Measurements from ENCODE around the gene EXOC4. TPM values are rescaled to one million over a fixed set of nuclear protein-coding genes. Genes with fewer than 3 reads are reported as not detected.

Gene EXOC4
- total RNA-seq, 2 donors from 2014 or later: 62.0 to 146 TPM

DNA sequence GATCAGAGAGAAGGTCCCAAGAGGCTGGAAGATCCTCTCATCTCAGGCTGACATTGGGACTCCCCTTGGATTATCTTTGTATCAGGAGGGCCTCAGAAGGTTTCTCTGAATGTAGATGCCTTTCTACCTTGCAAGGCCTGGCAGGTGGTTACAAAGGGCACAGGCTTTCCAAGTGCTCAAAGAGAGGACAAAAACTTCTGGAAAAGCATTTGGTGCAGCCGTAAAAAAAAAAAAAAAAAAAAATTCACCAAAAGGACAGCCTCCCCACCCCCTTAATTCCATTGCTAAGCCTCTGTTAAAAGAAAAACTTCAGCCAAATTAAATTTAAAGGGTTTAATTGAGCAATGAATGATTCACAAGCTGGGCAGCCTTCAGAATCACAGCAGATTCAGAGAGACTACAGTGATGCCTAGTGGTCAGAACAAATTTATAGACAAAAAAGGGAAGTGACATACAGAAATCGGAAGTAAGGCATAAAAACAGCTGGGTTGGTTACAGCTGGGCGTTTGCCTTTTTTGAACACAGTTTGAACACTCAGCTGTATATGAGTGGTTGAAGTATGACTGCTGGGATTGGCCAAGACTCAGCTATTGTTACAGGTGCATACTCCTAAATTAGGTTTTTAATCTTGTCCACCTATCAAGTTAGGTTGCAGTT is 831.7 kb downstream of the EXOC4 start:
- Histone ChIP-seq H3K27ac (no peak overlapping the region), H3K27me3 (no peaks in the 10 kb centered on the region), H3K36me3 (replicated peaks in 1 of 2; ENCODE audit: insufficient read depth in 1 of 2, low read depth in 2 of 2) (no peaks in the 10 kb centered on the region), H3K9me3 (peaks cover 0 to 5% (median 0%) of the 10 kb centered on the region in 3 donors), H3K4me3 (no peak overlapping the region), H3K4me1 (no peaks in the 10 kb centered on the region)
- ATAC-seq: no peak
- TF ChIP-seq CTCF (IDR thresholded peaks at IDR 0.05): no peak
- TF ChIP-seq POLR2A (IDR thresholded peaks at IDR 0.05): no peak
- intact Hi-C loops (cut with DNase I): no loop called here
- peak in 1 of 4 donors; percentile 14 for DNase-seq
- 71 to 87% methylated on average over 3 of the region's 3 CpGs for WGBS, 2 donors

DNA sequence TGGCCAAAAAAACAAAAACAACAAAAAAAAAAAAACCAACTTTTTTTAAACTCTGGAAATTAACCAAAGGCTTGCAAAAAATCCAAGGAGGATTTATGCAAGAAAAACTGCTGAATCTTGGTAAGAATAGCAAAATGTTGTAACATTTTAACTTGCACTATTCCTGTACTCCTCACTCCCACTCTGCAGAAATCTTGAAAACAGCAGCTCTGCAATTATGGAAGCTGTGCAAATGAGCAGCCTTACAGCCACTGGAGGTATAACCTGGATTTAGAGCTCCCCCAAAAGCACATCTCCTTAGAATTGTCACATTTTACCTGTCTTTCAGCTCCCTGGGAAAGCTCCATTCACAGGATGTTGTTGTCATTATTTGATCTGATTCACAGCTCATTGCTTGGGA is 832.4 kb downstream of the EXOC4 start:
- no peak overlapping the region for H3K4me3 ChIP-seq
- DNase-seq: no peak
- no peaks in the 10 kb centered on the region for H3K36me3 ChIP-seq (replicated peaks in 1 of 2; ENCODE audit: insufficient read depth in 1 of 2, low read depth in 2 of 2)
- TF ChIP-seq CTCF (IDR thresholded peaks at IDR 0.05) (no peak), POLR2A (IDR thresholded peaks at IDR 0.05) (no peak)
- no peaks in the 10 kb centered on the region for H3K27me3 ChIP-seq
- ATAC-seq: no peak
- intact Hi-C loops (cut with DNase I): no loop called here
- H3K27ac ChIP-seq: no peak overlapping the region
- no peaks in the 10 kb centered on the region for H3K4me1 ChIP-seq
- peaks cover 0 to 6% (median 0%) of the 10 kb centered on the region in 3 donors for H3K9me3 ChIP-seq

- ATAC-seq (no peak), DNase-seq (no peak)
- TF ChIP-seq CTCF (IDR thresholded peaks at IDR 0.05) (no peak), POLR2A (IDR thresholded peaks at IDR 0.05) (no peak)
- H3K36me3 ChIP-seq (replicated peaks in 1 of 2; ENCODE audit: insufficient read depth in 1 of 2, low read depth in 2 of 2): no peaks in the 10 kb centered on the region
- peaks cover 0 to 6% (median 0%) of the 10 kb centered on the region in 3 donors for H3K9me3 ChIP-seq
- H3K27me3 ChIP-seq: no peaks in the 10 kb centered on the region
- intact Hi-C loops (cut with DNase I): no loop called here
- 94 to 98% methylated on average over 2 of the region's 2 CpGs for WGBS, 2 donors
- no peak overlapping the region for H3K4me3 ChIP-seq
- H3K4me1 ChIP-seq: no peaks in the 10 kb centered on the region
- H3K27ac ChIP-seq: no peak overlapping the region
These were observed 834.3 kb downstream of the EXOC4 start for GRCh38 chr7:134086998-134087735.

- H3K27ac ChIP-seq: no peak overlapping the region
- peaks cover 0 to 6% (median 0%) of the 10 kb centered on the region in 3 donors for H3K9me3 ChIP-seq
- H3K27me3 ChIP-seq: no peaks in the 10 kb centered on the region
- DNase-seq (no peak), ATAC-seq (no peak)
- intact Hi-C loops (cut with DNase I): no loop called here
- TF ChIP-seq POLR2A (IDR thresholded peaks at IDR 0.05) (no peak), CTCF (IDR thresholded peaks at IDR 0.05) (no peak)
- no peaks in the 10 kb centered on the region for H3K36me3 ChIP-seq (replicated peaks in 1 of 2; ENCODE audit: insufficient read depth in 1 of 2, low read depth in 2 of 2)
- H3K4me1 ChIP-seq: no peaks in the 10 kb centered on the region
- H3K4me3 ChIP-seq: no peak overlapping the region
These were observed 835.3 kb downstream of the EXOC4 start for GRCh38 chr7:134088199-134088598.
